Activated naive CD8-positive, alpha-beta T cell (primary cell): Measurements from ENCODE around the gene CDK5.
"Not testable (repeated sequence)": the region's sequence is repeated elsewhere in the genome, so short reads cannot be mapped to it uniquely, and the experiment has no call there.

ENCODE experiments used
- H3K27ac Mint-ChIP-seq: one replicate; pipeline ENCODE4 v1.8.0; 2021; ENCODE audit warnings: mixed read lengths
- H3K27me3 Mint-ChIP-seq: one replicate; pipeline ENCODE4 v1.8.0; 2021; ENCODE audit warnings: mixed read lengths
- H3K36me3 Mint-ChIP-seq: one replicate; pipeline ENCODE4 v1.8.0; 2021; ENCODE audit warnings: mixed read lengths
- H3K4me1 Mint-ChIP-seq: one replicate; pipeline ENCODE4 v1.8.0; 2021; ENCODE audit warnings: low read depth, mixed read lengths
- H3K4me3 Mint-ChIP-seq: one replicate; pipeline ENCODE4 v1.8.0; 2021; ENCODE audit warnings: mild to moderate bottlenecking, mixed read lengths
- H3K9me3 Mint-ChIP-seq: one replicate; pipeline ENCODE4 v1.8.0; 2021; ENCODE audit warnings: low read depth, mixed read lengths

Gene CDK5

DNA sequence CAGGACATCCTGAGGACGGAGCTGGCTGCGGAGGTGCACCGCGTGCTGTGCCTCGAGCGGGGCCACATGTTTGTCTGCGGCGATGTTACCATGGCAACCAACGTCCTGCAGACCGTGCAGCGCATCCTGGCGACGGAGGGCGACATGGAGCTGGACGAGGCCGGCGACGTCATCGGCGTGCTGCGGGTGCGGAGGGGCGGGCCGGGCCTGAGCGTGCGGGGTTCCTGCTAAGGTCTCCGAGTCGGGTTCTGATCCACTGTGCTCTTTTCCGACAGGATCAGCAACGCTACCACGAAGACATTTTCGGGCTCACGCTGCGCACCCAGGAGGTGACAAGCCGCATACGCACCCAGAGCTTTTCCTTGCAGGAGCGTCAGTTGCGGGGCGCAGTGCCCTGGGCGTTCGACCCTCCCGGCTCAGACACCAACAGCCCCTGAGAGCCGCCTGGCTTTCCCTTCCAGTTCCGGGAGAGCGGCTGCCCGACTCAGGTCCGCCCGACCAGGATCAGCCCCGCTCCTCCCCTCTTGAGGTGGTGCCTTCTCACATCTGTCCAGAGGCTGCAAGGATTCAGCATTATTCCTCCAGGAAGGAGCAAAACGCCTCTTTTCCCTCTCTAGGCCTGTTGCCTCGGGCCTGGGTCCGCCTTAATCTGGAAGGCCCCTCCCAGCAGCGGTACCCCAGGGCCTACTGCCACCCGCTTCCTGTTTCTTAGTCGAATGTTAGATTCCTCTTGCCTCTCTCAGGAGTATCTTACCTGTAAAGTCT lies 43.8 kb downstream of the CDK5 start:
- Mint-ChIP-seq H3K4me3 (peak overlapping the region; percentile 91), H3K36me3 (no peaks in the 10 kb centered on the region), H3K27me3 (no peaks in the 10 kb centered on the region), H3K4me1 (peaks cover 65% of the 10 kb centered on the region), H3K27ac (peak overlapping the region; percentile 92), H3K9me3 (no peaks in the 10 kb centered on the region)

GRCh38 chr7:151013356-151013732 lies 44.4 kb downstream of the CDK5 start:
- no peak overlapping the region for H3K4me3 Mint-ChIP-seq
- no peaks in the 10 kb centered on the region for H3K27me3 Mint-ChIP-seq
- H3K27ac Mint-ChIP-seq: no peak overlapping the region
- H3K36me3 Mint-ChIP-seq: no peaks in the 10 kb centered on the region
- H3K4me1 Mint-ChIP-seq: peaks cover 66% of the 10 kb centered on the region
- H3K9me3 Mint-ChIP-seq: no peaks in the 10 kb centered on the region

GRCh38 chr7:151012911-151013347 lies 44.8 kb downstream of the CDK5 start:
- no peaks in the 10 kb centered on the region for H3K36me3 Mint-ChIP-seq
- no peaks in the 10 kb centered on the region for H3K9me3 Mint-ChIP-seq
- peak overlapping the region; percentile 63 for H3K4me3 Mint-ChIP-seq
- H3K4me1 Mint-ChIP-seq: peaks cover 67% of the 10 kb centered on the region
- no peaks in the 10 kb centered on the region for H3K27me3 Mint-ChIP-seq
- peak overlapping the region; percentile 84 for H3K27ac Mint-ChIP-seq

DNA sequence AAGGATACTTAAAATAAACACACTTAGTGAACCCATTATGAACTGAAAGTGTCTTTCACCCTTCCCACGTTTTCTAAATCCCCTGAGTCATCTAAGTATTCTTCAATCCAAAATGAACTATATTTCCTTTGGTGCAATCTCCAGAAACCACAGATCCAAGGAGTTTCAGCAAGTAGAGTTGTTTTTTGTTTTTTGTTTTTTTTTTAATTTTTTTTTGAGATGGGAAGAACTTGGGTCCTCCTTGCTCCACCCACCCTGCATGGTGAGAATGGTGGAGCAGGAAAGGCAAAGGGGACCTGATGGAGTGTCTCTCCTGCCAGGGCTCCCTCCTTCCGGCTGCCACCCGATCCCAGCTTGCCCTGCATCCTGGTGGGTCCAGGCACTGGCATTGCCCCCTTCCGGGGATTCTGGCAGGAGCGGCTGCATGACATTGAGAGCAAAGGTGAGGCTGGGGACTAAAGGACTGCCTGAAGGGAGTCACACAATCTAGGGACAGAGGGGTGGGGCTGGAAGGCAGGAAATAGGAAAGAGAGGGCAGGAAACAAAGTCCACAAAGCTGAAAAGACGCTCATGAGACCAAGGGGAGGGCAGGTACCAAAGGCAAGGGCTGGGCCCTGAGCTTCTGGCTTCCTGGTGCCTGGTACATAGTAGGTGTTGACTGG lies 45.5 kb downstream of the CDK5 start:
- Mint-ChIP-seq H3K4me3 (peak overlapping the region; percentile 63), H3K4me1 (peaks cover 68% of the 10 kb centered on the region), H3K36me3 (no peaks in the 10 kb centered on the region), H3K9me3 (no peaks in the 10 kb centered on the region), H3K27me3 (no peaks in the 10 kb centered on the region), H3K27ac (peak overlapping the region; percentile 84)

GRCh38 chr7:151011616-151012015 lies 46.1 kb downstream of the CDK5 start:
- not testable (repeated sequence) for H3K9me3 Mint-ChIP-seq, H3K27me3 Mint-ChIP-seq, H3K36me3 Mint-ChIP-seq
- Mint-ChIP-seq H3K4me1 (peaks cover 64% of the 10 kb centered on the region), H3K27ac (peak overlapping the region; percentile 83), H3K4me3 (peak overlapping the region; percentile 33)

GRCh38 chr7:151011097-151011409 lies 46.6 kb downstream of the CDK5 start:
- Mint-ChIP-seq H3K4me3 (peak overlapping the region; percentile 25), H3K4me1 (peaks cover 60% of the 10 kb centered on the region), H3K27ac (peak overlapping the region; percentile 82), H3K9me3 (no peaks in the 10 kb centered on the region), H3K36me3 (no peaks in the 10 kb centered on the region), H3K27me3 (no peaks in the 10 kb centered on the region)

- peak overlapping the region; percentile 82 for H3K27ac Mint-ChIP-seq
- H3K4me1 Mint-ChIP-seq: peaks cover 61% of the 10 kb centered on the region
- H3K4me3 Mint-ChIP-seq: peak overlapping the region; percentile 25
- H3K27me3 Mint-ChIP-seq: no peaks in the 10 kb centered on the region
- no peaks in the 10 kb centered on the region for H3K36me3 Mint-ChIP-seq
- H3K9me3 Mint-ChIP-seq: no peaks in the 10 kb centered on the region
Measured at GRCh38 chr7:151010307-151011096, 47.2 kb downstream of the CDK5 start.

- H3K9me3 Mint-ChIP-seq: no peaks in the 10 kb centered on the region
- H3K36me3 Mint-ChIP-seq: no peaks in the 10 kb centered on the region
- H3K4me3 Mint-ChIP-seq: no peak overlapping the region
- H3K27ac Mint-ChIP-seq: no peak overlapping the region
- peaks cover 55% of the 10 kb centered on the region for H3K4me1 Mint-ChIP-seq
- no peaks in the 10 kb centered on the region for H3K27me3 Mint-ChIP-seq
Measured at GRCh38 chr7:151010037-151010306, 47.7 kb downstream of the CDK5 start.

DNA sequence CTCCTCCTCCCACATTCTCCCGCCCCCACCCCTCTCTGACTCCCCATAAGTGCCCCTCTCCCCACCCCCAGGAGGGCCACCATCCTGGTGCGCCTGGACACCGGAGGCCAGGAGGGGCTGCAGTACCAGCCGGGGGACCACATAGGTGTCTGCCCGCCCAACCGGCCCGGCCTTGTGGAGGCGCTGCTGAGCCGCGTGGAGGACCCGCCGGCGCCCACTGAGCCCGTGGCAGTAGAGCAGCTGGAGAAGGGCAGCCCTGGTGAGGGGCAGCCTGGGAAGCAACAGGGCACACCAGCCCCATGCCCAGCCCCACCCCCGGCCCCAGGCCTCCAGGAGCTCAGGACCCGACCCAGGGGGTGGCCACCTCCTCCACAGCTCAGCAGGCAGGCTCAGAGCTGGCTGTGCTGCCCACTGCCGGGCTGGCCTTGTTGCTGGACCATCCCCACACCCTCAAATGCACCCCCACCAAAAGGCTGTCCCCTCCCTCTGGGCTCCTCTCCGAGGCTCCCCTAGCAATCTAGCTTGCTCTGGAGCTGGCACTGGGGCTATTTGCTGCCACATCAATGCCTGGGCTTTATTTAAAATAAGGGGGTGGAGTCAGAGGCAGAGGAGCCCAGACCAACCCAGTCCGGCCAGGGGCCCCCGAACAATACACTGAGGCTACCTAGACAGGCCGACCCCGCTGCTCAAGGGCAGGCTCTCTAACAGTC lies 48.2 kb downstream of the CDK5 start:
- Mint-ChIP-seq H3K4me1 (peaks cover 50% of the 10 kb centered on the region), H3K27me3 (no peaks in the 10 kb centered on the region), H3K27ac (no peak overlapping the region), H3K4me3 (no peak overlapping the region), H3K9me3 (no peaks in the 10 kb centered on the region), H3K36me3 (peaks cover under 1% of the 10 kb centered on the region)

GRCh38 chr7:151008511-151009323 lies 49.0 kb downstream of the CDK5 start:
- Mint-ChIP-seq H3K27ac (peak overlapping the region; percentile 87), H3K36me3 (peaks cover 2% of the 10 kb centered on the region), H3K4me3 (peak overlapping the region; percentile 90), H3K4me1 (peaks cover 46% of the 10 kb centered on the region), H3K9me3 (no peaks in the 10 kb centered on the region), H3K27me3 (no peaks in the 10 kb centered on the region)

GRCh38 chr7:151008143-151008510 lies 49.6 kb downstream of the CDK5 start:
- H3K4me1 Mint-ChIP-seq: peaks cover 46% of the 10 kb centered on the region
- H3K27ac Mint-ChIP-seq: peak overlapping the region; percentile 87
- H3K9me3 Mint-ChIP-seq: no peaks in the 10 kb centered on the region
- peak overlapping the region; percentile 90 for H3K4me3 Mint-ChIP-seq
- peaks cover 2% of the 10 kb centered on the region for H3K36me3 Mint-ChIP-seq
- no peaks in the 10 kb centered on the region for H3K27me3 Mint-ChIP-seq

GRCh38 chr7:151007469-151007898 lies 50.2 kb downstream of the CDK5 start:
- H3K27ac Mint-ChIP-seq: peak overlapping the region; percentile 87

GRCh38 chr7:151006590-151007300 lies 51.0 kb downstream of the CDK5 start:
- H3K9me3 Mint-ChIP-seq: no peaks in the 10 kb centered on the region
- no peak overlapping the region for H3K27ac Mint-ChIP-seq
- H3K27me3 Mint-ChIP-seq: no peaks in the 10 kb centered on the region
- H3K36me3 Mint-ChIP-seq: peaks cover 2% of the 10 kb centered on the region
- H3K4me3 Mint-ChIP-seq: no peak overlapping the region
- H3K4me1 Mint-ChIP-seq: peaks cover 35% of the 10 kb centered on the region

More at GRCh38 chr7:151007469-151007898, 50.2 kb downstream of the CDK5 start:
- Mint-ChIP-seq H3K4me3 (peak overlapping the region; percentile 90), H3K4me1 (peaks cover 42% of the 10 kb centered on the region), H3K36me3 (peaks cover 2% of the 10 kb centered on the region), H3K27me3 (no peaks in the 10 kb centered on the region), H3K9me3 (no peaks in the 10 kb centered on the region)

DNA sequence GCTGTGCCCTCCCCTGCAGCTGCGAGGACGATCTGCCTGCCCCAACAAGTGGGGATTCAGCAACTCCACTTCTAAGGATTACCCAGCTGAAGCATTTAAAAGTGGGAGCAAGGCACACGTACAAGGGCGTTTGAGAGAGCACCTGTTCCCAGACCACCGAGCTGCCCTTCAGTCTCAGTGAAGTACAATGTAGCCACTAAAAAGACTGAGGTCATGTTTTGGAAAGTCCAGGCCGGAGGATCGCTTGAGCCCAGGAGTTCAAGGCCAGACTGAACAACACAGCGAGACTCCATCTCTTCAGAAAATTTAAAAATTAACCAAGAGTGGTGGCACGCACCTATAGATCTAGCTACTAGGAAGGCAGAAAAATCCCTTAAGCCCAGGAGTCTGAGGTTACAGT lies 52.1 kb downstream of the CDK5 start:
- peaks cover 28% of the 10 kb centered on the region for H3K4me1 Mint-ChIP-seq
- no peak overlapping the region for H3K27ac Mint-ChIP-seq
- H3K36me3 Mint-ChIP-seq: peaks cover 2% of the 10 kb centered on the region
- H3K27me3 Mint-ChIP-seq: no peaks in the 10 kb centered on the region
- H3K9me3 Mint-ChIP-seq: no peaks in the 10 kb centered on the region
- no peak overlapping the region for H3K4me3 Mint-ChIP-seq
